SK-N-MC (cell line): ENCODE measurements around the gene ZNF2.

ENCODE experiments used
- EZH2 ChIP-seq: fragments of 200-600 bp; sonication (generic); IDR thresholded peaks from one replicate; pipeline ENCODE4 v1.6.1; 2017; ENCODE audit warnings: antibody characterized with exemption
- FOXP2 ChIP-seq: optimal IDR thresholded peaks from 2 replicates; pipeline ENCODE3; 2011; ENCODE audit warnings: mild to moderate bottlenecking, moderate library complexity; ENCODE audit not compliant: insufficient read depth; ENCODE audit errors: extremely low read length, control extremely low read depth
- POLR2AphosphoS5 ChIP-seq: IDR thresholded peaks from 2 replicates; pipeline ENCODE4 v1.6.1; 2012; ENCODE audit warnings: mild to moderate bottlenecking, low read depth, low read length, borderline replicate concordance

GRCh38 chr2:95220449-95220848, 54.8 kb downstream of the ZNF2 start:
- TF ChIP-seq POLR2AphosphoS5 (no peak), EZH2 (no peak), FOXP2 (no peak)
